Activated gamma-delta T cell treated with Interleukin-2 at 50 U/mL for 16 hours (primary cell): Measurements from ENCODE around the gene SPANXC.
"Not testable (repeated sequence)": the region's sequence is repeated elsewhere in the genome, so short reads cannot be mapped to it uniquely, and the experiment has no call there.

Experiments used
- DNase-seq: peaks from one replicate; pipeline ENCODE4 v3.0.0-alpha.2; 2020

SPANXC gene, protein sequence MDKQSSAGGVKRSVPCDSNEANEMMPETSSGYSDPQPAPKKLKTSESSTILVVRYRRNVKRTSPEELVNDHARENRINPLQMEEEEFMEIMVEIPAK

GRCh38 chrX:141242417-141242816, at the start of gene SPANXC:
SPANXC (minus strand) TSS chrX:141242517; CDS start chrX:141242457, 60 bp downstream.
- not testable (repeated sequence) for DNase-seq

- DNase-seq: no peak
Measured at GRCh38 chrX:141279476-141279875, 37.2 kb upstream of the SPANXC start.

DNA sequence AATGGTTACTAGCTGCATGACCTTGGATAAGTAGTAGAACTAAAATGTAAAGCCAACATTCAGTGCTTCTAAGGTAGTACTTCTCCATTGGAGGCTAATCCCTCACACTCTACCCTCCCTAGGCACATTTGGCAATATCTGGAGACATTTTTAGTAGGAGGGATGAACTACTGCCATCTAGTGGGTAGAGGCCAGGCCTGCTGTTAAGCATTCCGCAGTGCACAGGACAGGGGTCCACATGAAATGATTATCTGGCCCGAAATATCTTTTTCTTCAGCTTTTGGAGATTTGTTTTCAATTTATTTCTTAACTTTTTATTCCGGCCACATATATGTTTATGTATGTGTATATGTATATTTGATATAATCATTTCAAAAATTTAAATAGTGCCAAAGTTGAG, 36.0 kb upstream of the SPANXC start:
- DNase-seq: no peak

DNA sequence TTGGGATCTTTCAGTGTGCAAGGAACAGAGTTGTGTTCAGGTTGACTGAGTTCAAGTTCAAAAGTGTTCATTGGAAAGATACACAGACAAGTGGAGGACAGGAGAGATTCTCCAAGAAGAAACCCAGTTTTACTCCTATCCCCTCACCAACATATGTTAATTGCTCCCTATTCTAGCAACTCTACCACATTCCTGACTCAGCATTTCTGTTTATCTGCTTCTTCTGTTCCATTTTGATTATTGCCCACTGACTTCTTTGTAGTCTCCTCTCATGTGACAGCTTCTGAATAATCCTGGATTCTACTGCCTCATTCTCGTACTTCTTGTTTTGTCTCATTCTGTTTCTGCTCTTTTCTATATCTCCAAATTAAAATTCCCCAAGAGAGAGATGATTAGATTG, 15.8 kb upstream of the SPANXC start:
- DNase-seq: no peak

GRCh38 chrX:141221611-141222010, 20.7 kb downstream of the SPANXC start:
- DNase-seq: no peak

- DNase-seq: no peak
Measured at GRCh38 chrX:141220342-141221008, 21.8 kb downstream of the SPANXC start.

DNA sequence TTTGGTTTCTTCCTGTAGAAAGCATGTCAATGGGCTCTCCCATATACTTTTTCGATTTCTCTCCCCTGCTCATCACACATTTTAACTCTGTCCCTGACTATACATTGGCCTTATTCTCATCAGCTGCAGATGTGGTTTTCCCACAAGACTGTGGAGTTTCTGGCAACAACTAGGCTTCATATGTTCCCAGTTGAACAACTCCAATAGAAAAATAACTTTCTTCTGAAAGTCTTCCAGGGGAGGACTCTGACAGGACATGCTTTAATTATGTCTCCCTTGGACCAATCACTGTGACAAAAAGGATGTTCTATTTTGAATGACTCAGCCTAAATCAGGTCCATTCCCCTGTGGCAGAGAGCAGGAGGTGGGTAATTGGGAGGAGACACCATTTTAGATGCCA, 28.1 kb downstream of the SPANXC start:
- DNase-seq: no peak

DNA sequence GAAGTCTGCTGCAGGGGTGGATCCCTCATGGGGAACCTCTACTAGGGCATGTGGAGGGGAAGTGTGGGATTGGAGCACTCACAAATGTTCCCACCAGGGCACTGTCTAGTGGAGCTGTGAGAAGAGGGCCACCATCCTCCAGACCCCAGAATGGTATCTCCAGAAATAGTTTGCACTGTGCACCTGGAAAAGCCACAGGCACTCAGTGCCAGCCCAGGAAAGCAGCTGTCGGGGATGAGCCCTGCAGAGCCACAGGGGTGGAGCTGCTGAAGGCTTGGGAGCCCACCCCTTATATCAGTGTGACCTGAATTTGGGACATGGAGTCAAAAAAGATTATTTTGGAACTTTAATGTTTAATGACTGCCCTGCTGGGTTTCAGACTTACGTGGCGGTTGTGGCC, 40.4 kb downstream of the SPANXC start:
- no peak for DNase-seq
